K562 (cell line): ENCODE measurements around the gene HSF4. TPM values are rescaled to one million over a fixed set of nuclear protein-coding genes. Genes with fewer than 3 reads are reported as not detected.

ENCODE experiments used
- ATAC-seq: fragments of 200-7000 bp; cut with Tn5 transposase; 3 replicates; pipeline ENCODE4 v1.9.1; 2020; ENCODE audit warnings: moderate library complexity
- BruUV-seq: library from RNA; stranded (reverse); fragments of 400-500 nt; replicated peaks from 2 replicates; lab custom pipeline; 2021; lab: Mats Ljungman, UMichigan
- CTCF ChIA-PET: fragments of 300-600 bp; formaldehyde crosslinking; extraction: SDS; loops from one replicate; lab custom pipeline; 2021; ENCODE audit warnings: low intra/inter-chr PET ratio; lab: Yijun Ruan, JAX
- POLR2A ChIA-PET: fragments of 300-600, 350-650 bp; sonication (Branson Sonifier 250); formaldehyde crosslinking; extraction: SDS; loops from one replicate; lab custom pipeline; 2021; ENCODE audit warnings: antibody characterized with exemption, inconsistent platforms; lab: Yijun Ruan, JAX
- DNase-seq, 4 experiments: peaks; one replicate each; pipeline versions ENCODE4 v3.0.0 to v3.0.0-alpha.2; 2011 to 2018; ENCODE audit warnings: low spot score in 3 of 4, mixed read lengths in 3 of 4; ENCODE audit errors: extremely low read depth in 1 of 4
- FAIRE-seq: peaks from 2 replicates; lab custom pipeline; 2011; peaks lifted over from hg19 to GRCh38; lab: Jason Lieb, UNC
- H2AFZ ChIP-seq: 2 replicates; pipeline ENCODE4 v1.6.0; 2011; ENCODE audit warnings: low read depth, low read length, control low read depth, inconsistent platforms
- H3K27ac ChIP-seq: fragments of 200-600 bp; 3 replicates; pipeline ENCODE4 v1.8.0; 2011; ENCODE audit warnings: low read depth, mild to moderate bottlenecking, control low read depth, inconsistent platforms, low read length, moderate library complexity, mixed read lengths; ENCODE audit errors: extremely low read depth
- H3K27me3 ChIP-seq, 2 experiments: fragments of 300-600 bp in 1 of 2; 2 replicates in 1 of 2; 3 replicates in 1 of 2; pipeline versions ENCODE4 v1.6.0 to v1.8.0; 2011; ENCODE audit warnings: inconsistent platforms in 2 of 2, low read length in 2 of 2, mild to moderate bottlenecking in 1 of 2, mixed read lengths in 1 of 2, moderate library complexity in 1 of 2; ENCODE audit not compliant: control insufficient read depth in 2 of 2, insufficient read depth in 2 of 2
- H3K36me3 ChIP-seq: fragments of 300-600 bp; 3 replicates; pipeline ENCODE4 v1.8.0; 2011; ENCODE audit warnings: mild to moderate bottlenecking, low read length, inconsistent platforms; ENCODE audit not compliant: control insufficient read depth, insufficient read depth
- H3K4me1 ChIP-seq, 2 experiments: fragments of 200-600 bp in 1 of 2; replicated peaks in 1 of 2; 2 replicates in 1 of 2; 3 replicates in 1 of 2; pipeline versions ENCODE4 v1.5.1 to v1.8.0; 2011; ENCODE audit warnings: inconsistent platforms in 2 of 2, low read length in 2 of 2, mild to moderate bottlenecking in 1 of 2, mixed read lengths in 1 of 2, moderate library complexity in 1 of 2; ENCODE audit not compliant: control insufficient read depth in 2 of 2, insufficient read depth in 2 of 2
- H3K4me2 ChIP-seq: 2 replicates; pipeline ENCODE4 v1.6.1; 2011; ENCODE audit warnings: low read length, control low read depth, inconsistent platforms, mixed read lengths; ENCODE audit not compliant: insufficient read depth
- H3K4me3 ChIP-seq: fragments of 200-600 bp; sonication (generic), shearing (Covaris generic); 2 replicates; pipeline ENCODE4 v1.5.1; 2016; ENCODE audit warnings: control low read depth, inconsistent platforms
- H3K79me2 ChIP-seq: fragments of 200-600 bp; 3 replicates; pipeline ENCODE4 v1.8.0; 2011; ENCODE audit warnings: low read length, inconsistent platforms; ENCODE audit not compliant: control insufficient read depth, insufficient read depth
- H3K9ac ChIP-seq, 2 experiments: 2 replicates each; pipeline versions ENCODE4 v1.6.0 to v1.6.1; 2011; ENCODE audit warnings: low read depth in 2 of 2, low read length in 2 of 2, control low read depth in 1 of 2, inconsistent platforms in 1 of 2, mild to moderate bottlenecking in 1 of 2, mixed read lengths in 1 of 2; ENCODE audit not compliant: insufficient read depth in 1 of 2
- H3K9me1 ChIP-seq: one replicate; pipeline ENCODE4 v1.6.0; 2011; ENCODE audit warnings: inconsistent platforms, mild to moderate bottlenecking, low read length, moderate library complexity; ENCODE audit not compliant: control insufficient read depth, insufficient read depth
- H3K9me3 ChIP-seq: replicated peaks from 2 replicates; pipeline ENCODE4 v1.5.1; 2011; ENCODE audit warnings: low read depth, low read length, inconsistent platforms; ENCODE audit not compliant: control insufficient read depth, insufficient read depth
- H4K20me1 ChIP-seq: replicated peaks from 2 replicates; pipeline ENCODE4 v1.6.1; 2011; ENCODE audit warnings: low read length, inconsistent platforms, mixed read lengths; ENCODE audit not compliant: control insufficient read depth, insufficient read depth
- CSDE1 ChIP-seq, 2 experiments: fragments of 450-650 bp; IDR thresholded peaks; 2 replicates each; pipeline ENCODE4 v1.6.1; 2016; ENCODE audit warnings: mild to moderate bottlenecking in 1 of 2
- HDGF ChIP-seq: fragments of 450-650 bp; IDR thresholded peaks from 2 replicates; pipeline ENCODE4 v1.6.1; 2016
- IFI16 ChIP-seq: fragments of 250-450 bp; sonication (Bioruptor Pico); IDR thresholded peaks from 2 replicates; pipeline ENCODE4 v2.1.2; 2022; ENCODE audit warnings: mild to moderate bottlenecking, inconsistent platforms
- L3MBTL2 ChIP-seq: fragments of 450-650 bp; IDR thresholded peaks from 2 replicates; pipeline ENCODE4 v1.6.1; 2016; ENCODE audit warnings: mild to moderate bottlenecking, moderate library complexity
- POLR2A ChIP-seq: fragments of 450-650 bp; conservative IDR thresholded peaks from 2 replicates; pipeline ENCODE4 v1.6.1; 2016
- RBM39 ChIP-seq: fragments of 200-400 bp; formaldehyde crosslinking; optimal IDR thresholded peaks from 2 replicates; pipeline ENCODE3; 2018; ENCODE audit warnings: low read depth, low read length
- SMARCC2 ChIP-seq: fragments of 450-650 bp; IDR thresholded peaks from 2 replicates; pipeline ENCODE4 v1.6.1; 2017; ENCODE audit warnings: antibody characterized with exemption, moderate library complexity, mild to moderate bottlenecking, low read depth
- SRF ChIP-seq, 2 experiments: fragments of 250-450, 450-650 bp in 1 of 2; sonication (Bioruptor Pico) in 1 of 2; sonication (generic) in 1 of 2; formaldehyde crosslinking; IDR thresholded peaks; 2 replicates each; pipeline versions ENCODE4 v1.5.0 to v1.5.1; 2020 to 2022; ENCODE audit warnings: mild to moderate bottlenecking in 1 of 2, missing genetic modification reagents in 1 of 2
- ZC3H4 ChIP-seq: sonication (generic); formaldehyde crosslinking; IDR thresholded peaks from 2 replicates; pipeline ENCODE4 v1.9.0; 2021; ENCODE audit warnings: missing genetic modification reagents, borderline replicate concordance
- WGBS: fragments of 100-300 bp; shearing (Covaris generic); methylation state at CpG from one replicate; pipeline ENCODE4 v1.1.6; 2016; ENCODE audit warnings: low coverage, mixed read lengths; ENCODE audit not compliant: insufficient coverage; ENCODE audit errors: missing lambda C conversion rate; 5-methylcytosine and 5-hydroxymethylcytosine counted together
- in situ Hi-C: fragments of 300-500 bp; cut with MboI; formaldehyde crosslinking; loops from 4 replicates; pipeline ENCODE4 v1.15.0; 2018; ENCODE audit warnings: inconsistent platforms, mixed read lengths
- intact Hi-C: fragments of 100-400 bp; cut with micrococcal nuclease; formaldehyde crosslinking; loops from 2 replicates; pipeline ENCODE4 v1.14.2; 2022
- polyA plus RNA-seq, 8 experiments: library from polyadenylated mRNA; depleted of rRNA in 4 of 8; stranded (reverse) in 5 of 8; unstranded in 3 of 8; fragments of >200 nt; fragmentation: Nextera tagmentation in 2 of 8; fragmentation: Illumina TruSeq in 1 of 8; extraction: Ambion mirVana in 2 of 8; extraction: Trizol in 1 of 8; gene quantifications; 2 replicates each; pipeline versions ENCODE4 v1.2.1 to v1.2.3, GENCODE V29; 2011 to 2014; ENCODE audit warnings: inconsistent platforms in 1 of 8, missing spikeins in 1 of 8
- total RNA-seq, 7 experiments: library from RNA; depleted of rRNA in 6 of 7; stranded (reverse); fragments of >200 nt in 6 of 7; fragmentation: Illumina TruSeq in 2 of 7; extraction: Trizol in 2 of 7; gene quantifications; 2 replicates each; pipeline versions ENCODE4 v1.2.1 to v1.2.3, GENCODE V29; 2011 to 2021; ENCODE audit warnings: low replicate concordance in 1 of 7
- TF ChIP-seq, protein P1 (sequence below), 2 experiments: fragments of 450-650 bp; IDR thresholded peaks; 2 replicates each; pipeline ENCODE4 v1.6.1; 2016
- TF ChIP-seq, protein P2 (sequence below), 2 experiments: fragments of 450-650 bp in 1 of 2; sonication (generic) in 1 of 2; formaldehyde crosslinking in 1 of 2; IDR thresholded peaks; 2 replicates each; pipeline versions ENCODE4 v1.7.1 to v1.9.0; 2016 to 2022; ENCODE audit warnings: inconsistent platforms in 1 of 2, mild to moderate bottlenecking in 1 of 2, missing genetic modification reagents in 1 of 2

HSF4 gene
- total and polyA plus RNA-seq, 9 of the 15 experiments (the other 6 are each of a cell fraction or from before 2014, with no cell fraction given), result 0.50 to 35.4 (median 8.8) TPM; not detected in 1

DNA sequence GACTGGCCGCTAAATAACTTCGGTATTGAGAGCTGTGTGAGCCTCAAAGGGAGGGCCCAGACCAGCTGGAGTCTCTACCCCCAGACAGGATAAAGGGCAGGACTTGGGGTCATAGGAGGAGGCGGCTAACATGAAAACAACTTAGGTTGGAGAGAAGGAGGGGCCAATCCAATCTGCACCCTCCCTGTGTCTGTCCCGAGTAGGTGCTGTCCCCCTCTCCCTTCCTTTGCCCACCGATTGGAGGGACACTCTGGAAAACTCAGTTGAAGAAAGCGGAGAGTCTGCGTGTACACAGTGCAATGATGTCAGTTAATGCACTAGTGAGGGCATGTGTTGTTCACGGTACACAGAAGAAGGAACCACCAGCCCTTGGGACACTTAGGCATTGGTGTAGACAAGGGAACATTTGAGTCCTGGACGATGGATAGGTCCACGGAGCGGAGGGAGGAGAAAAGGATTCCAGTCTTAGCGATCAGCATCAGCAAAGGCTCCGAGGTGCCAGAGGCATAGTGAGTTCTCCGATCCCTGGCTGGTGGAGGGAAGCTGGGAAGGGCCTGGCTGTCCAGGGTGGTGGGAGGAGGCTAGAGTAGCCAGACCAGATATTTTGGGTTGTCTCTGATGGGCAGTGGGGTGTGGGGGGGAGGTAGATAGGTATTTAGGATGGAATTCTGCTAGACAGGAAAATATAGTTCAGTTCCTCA, 6.6 kb downstream of the HSF4 start:
- in situ Hi-C loops (loop anchor here (25.0 kb wide), 1 partner anchor 209 kb away; the partner anchor contains the start of gene CES3), intact Hi-C loops (no loop called here)
- no peaks in the 10 kb centered on the region for H3K27me3 ChIP-seq
- peak overlapping the region; percentile 36 for H3K4me3 ChIP-seq
- H3K79me2 ChIP-seq, result no peaks in the 10 kb centered on the region
- peaks cover 8% of the 10 kb centered on the region; the same call in 2 of the 3 replicates for H3K36me3 ChIP-seq
- H3K9me1 ChIP-seq, result no peaks in the 10 kb centered on the region
- peak overlapping the region; percentile 44 to 85 for H3K9ac ChIP-seq
- BruUV-seq, result TSS peak; percentile 31
- H3K9me3 ChIP-seq, result no peaks in the 10 kb centered on the region
- H3K27ac ChIP-seq, result peak overlapping the region; percentile 68
- DNase-seq (peak in 1 of 4 experiments; percentile 34), ATAC-seq (peak; percentile 60), FAIRE-seq (peak; percentile 91)
- CTCF ChIA-PET, result no interaction called here
- H3K4me2 ChIP-seq, result peak overlapping the region; percentile 79
- H4K20me1 ChIP-seq, result no peaks in the 10 kb centered on the region
- POLR2A ChIA-PET, result interaction anchor here (0.5 kb wide), 1 partner anchor 610 kb away, joined by 3 read pairs; no protein-coding TSS in a partner anchor
- 47% methylated on average over 14 of the region's 14 CpGs for WGBS
- peaks cover 20 to 55% of the 10 kb centered on the region in 2 experiments; a peak in 4 of 5 replicates for H3K4me1 ChIP-seq
- peak overlapping the region; percentile 60 for H2AFZ ChIP-seq
- TF ChIP-seq SRF (CRISPR knock-in tag; IDR thresholded peaks at IDR 0.05) (no peak), RBM39 (no peak), L3MBTL2 (peak; percentile 31; the same call in 1 of the 2 replicates), POLR2A (peak; percentile 32; the same call in 1 of the 2 replicates), IFI16 (CRISPR knock-in tag) (no peak), ZC3H4 (CRISPR knock-in tag) (no peak), HDGF (0 out of 2 replicates have a peak, but pooled peaks have one; percentile 78), SMARCC2 (0 out of 2 replicates have a peak, but pooled peaks have one; percentile 23), CSDE1 (IDR thresholded peaks at IDR 0.05) (no peak)
- TF ChIP-seq, protein P1, sequence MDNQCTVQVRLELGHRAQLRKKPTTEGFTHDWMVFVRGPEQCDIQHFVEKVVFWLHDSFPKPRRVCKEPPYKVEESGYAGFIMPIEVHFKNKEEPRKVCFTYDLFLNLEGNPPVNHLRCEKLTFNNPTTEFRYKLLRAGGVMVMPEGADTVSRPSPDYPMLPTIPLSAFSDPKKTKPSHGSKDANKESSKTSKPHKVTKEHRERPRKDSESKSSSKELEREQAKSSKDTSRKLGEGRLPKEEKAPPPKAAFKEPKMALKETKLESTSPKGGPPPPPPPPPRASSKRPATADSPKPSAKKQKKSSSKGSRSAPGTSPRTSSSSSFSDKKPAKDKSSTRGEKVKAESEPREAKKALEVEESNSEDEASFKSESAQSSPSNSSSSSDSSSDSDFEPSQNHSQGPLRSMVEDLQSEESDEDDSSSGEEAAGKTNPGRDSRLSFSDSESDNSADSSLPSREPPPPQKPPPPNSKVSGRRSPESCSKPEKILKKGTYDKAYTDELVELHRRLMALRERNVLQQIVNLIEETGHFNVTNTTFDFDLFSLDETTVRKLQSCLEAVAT (IDR thresholded peaks at IDR 0.05), result peak in 1 of 2 experiments; percentile 74; a peak in 1 of 4 replicates
- TF ChIP-seq, protein P2, sequence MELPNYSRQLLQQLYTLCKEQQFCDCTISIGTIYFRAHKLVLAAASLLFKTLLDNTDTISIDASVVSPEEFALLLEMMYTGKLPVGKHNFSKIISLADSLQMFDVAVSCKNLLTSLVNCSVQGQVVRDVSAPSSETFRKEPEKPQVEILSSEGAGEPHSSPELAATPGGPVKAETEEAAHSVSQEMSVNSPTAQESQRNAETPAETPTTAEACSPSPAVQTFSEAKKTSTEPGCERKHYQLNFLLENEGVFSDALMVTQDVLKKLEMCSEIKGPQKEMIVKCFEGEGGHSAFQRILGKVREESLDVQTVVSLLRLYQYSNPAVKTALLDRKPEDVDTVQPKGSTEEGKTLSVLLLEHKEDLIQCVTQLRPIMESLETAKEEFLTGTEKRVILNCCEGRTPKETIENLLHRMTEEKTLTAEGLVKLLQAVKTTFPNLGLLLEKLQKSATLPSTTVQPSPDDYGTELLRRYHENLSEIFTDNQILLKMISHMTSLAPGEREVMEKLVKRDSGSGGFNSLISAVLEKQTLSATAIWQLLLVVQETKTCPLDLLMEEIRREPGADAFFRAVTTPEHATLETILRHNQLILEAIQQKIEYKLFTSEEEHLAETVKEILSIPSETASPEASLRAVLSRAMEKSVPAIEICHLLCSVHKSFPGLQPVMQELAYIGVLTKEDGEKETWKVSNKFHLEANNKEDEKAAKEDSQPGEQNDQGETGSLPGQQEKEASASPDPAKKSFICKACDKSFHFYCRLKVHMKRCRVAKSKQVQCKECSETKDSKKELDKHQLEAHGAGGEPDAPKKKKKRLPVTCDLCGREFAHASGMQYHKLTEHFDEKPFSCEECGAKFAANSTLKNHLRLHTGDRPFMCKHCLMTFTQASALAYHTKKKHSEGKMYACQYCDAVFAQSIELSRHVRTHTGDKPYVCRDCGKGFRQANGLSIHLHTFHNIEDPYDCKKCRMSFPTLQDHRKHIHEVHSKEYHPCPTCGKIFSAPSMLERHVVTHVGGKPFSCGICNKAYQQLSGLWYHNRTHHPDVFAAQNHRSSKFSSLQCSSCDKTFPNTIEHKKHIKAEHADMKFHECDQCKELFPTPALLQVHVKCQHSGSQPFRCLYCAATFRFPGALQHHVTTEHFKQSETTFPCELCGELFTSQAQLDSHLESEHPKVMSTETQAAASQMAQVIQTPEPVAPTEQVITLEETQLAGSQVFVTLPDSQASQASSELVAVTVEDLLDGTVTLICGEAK (IDR thresholded peaks at IDR 0.05), result peak; percentile 48; the same call in 1 of the 2 replicates
- TF ChIP-seq, protein P2 (CRISPR knock-in tag; IDR thresholded peaks at IDR 0.05), result no peak
